ENCODE results near the gene CDC16. TPM values are rescaled to one million over a fixed set of nuclear protein-coding genes. Genes with fewer than 3 reads are reported as not detected.
"Not testable (repeated sequence)": the region's sequence is repeated elsewhere in the genome, so short reads cannot be mapped to it uniquely, and the experiment has no call there.

CDC16 gene
- total RNA-seq, 6 experiments from 2014 or later: 73.0 to 90.1 (median 82.3) TPM

DNA sequence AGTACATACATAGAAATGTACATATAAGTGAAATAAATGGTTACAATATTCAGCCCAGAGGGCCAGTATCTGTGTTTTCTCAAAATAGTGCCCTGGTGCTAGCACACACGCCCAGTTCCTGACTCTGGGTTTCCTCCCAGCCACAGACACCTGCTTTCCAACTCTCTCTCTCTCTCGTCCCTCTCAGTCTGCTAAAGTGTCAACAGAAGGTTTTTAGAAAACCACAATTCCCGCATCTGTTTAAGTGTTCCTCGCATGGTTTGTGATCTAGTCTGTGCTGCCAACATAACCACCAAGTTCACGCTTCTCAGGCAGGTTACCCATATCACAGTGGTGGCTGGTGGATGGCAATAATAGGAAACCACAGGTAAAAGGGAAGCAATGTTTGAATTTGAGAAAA is 28.9 kb downstream of the CDC16 start:
- peaks cover 51% of the 10 kb centered on the region for H3K4me1 Mint-ChIP-seq (ENCODE audit: low read depth)
- H3K4me3 Mint-ChIP-seq: no peak overlapping the region; the same call in 1 of the 2 replicates
- TF ChIP-seq, protein P1, sequence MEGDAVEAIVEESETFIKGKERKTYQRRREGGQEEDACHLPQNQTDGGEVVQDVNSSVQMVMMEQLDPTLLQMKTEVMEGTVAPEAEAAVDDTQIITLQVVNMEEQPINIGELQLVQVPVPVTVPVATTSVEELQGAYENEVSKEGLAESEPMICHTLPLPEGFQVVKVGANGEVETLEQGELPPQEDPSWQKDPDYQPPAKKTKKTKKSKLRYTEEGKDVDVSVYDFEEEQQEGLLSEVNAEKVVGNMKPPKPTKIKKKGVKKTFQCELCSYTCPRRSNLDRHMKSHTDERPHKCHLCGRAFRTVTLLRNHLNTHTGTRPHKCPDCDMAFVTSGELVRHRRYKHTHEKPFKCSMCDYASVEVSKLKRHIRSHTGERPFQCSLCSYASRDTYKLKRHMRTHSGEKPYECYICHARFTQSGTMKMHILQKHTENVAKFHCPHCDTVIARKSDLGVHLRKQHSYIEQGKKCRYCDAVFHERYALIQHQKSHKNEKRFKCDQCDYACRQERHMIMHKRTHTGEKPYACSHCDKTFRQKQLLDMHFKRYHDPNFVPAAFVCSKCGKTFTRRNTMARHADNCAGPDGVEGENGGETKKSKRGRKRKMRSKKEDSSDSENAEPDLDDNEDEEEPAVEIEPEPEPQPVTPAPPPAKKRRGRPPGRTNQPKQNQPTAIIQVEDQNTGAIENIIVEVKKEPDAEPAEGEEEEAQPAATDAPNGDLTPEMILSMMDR (IDR thresholded peaks at IDR 0.05): no peak
- H3K27ac Mint-ChIP-seq: peak overlapping the region; percentile 59
- DNase-seq: no peak
- no peaks in the 10 kb centered on the region for H3K27me3 Mint-ChIP-seq (ENCODE audit: insufficient read depth)
- H3K9me3 Mint-ChIP-seq: no peaks in the 10 kb centered on the region
- H3K36me3 Mint-ChIP-seq (ENCODE audit: low read depth): peaks cover 73% of the 10 kb centered on the region

DNA sequence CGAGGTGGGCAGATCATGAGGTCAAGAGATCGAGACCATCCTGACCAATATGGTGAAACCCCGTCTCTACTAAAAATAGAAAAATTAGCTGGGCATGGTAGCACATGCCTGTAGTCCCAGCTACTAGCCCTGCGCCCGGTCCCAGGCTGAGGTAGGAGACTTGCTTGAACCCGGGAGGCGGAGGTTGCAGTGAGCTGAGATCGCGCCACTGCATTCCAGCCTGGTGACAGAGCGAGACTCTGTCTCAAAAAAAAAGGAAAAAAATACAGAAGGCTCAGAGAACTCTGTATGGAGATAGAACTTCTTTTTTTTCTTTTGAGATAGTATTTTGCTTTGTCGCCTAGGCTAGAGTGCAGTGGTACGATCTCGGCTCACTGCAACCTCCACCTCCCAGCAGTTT is 29.6 kb downstream of the CDC16 start:
- not testable (repeated sequence) for H3K4me3 Mint-ChIP-seq; H3K27me3 Mint-ChIP-seq (ENCODE audit: insufficient read depth); DNase-seq; H3K9me3 Mint-ChIP-seq
- Mint-ChIP-seq H3K36me3 (ENCODE audit: low read depth) (peaks cover 77% of the 10 kb centered on the region), H3K27ac (peak overlapping the region; percentile 79), H3K4me1 (ENCODE audit: low read depth) (peaks cover 55% of the 10 kb centered on the region)

DNA sequence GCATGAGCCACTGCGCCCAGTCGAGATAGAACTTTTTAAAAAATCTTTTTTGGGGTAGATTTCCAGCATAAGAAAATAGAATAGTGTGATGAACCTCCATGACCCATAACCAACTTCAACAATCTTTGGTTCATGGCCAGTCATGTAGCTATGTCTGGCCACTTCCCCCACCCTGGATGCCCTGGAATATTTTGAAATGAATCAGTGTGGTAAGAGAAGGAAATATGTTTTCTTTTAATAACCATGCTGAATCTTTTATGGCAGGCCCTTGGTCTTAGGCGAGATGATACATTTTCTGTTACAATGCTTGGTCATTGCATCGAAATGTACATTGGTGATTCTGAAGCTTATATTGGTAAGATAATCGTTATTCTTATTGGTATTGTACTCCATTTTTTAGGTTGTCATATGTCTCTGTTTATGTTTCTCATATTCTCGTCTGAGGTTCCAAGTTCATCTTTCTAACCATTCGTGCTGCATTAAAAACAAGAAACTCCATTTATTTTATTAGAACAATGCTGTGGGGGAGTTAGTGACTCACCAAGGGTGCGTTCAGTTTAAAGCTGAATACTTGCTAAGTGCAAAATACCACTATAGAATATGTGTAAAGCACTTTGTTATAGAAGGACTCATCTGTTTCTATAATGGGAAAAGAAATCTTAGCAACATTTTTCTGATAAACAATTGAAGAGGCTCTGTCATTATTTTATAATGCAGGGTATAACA is 30.4 kb downstream of the CDC16 start:
- Mint-ChIP-seq H3K9me3 (no peaks in the 10 kb centered on the region), H3K27me3 (ENCODE audit: insufficient read depth) (no peaks in the 10 kb centered on the region), H3K36me3 (ENCODE audit: low read depth) (peaks cover 77% of the 10 kb centered on the region), H3K27ac (peak overlapping the region; percentile 79), H3K4me3 (peak overlapping the region; percentile 51), H3K4me1 (ENCODE audit: low read depth) (peaks cover 56% of the 10 kb centered on the region)
- TF ChIP-seq, protein P1 (IDR thresholded peaks at IDR 0.05): no peak
- peak; percentile 79 for DNase-seq

DNA sequence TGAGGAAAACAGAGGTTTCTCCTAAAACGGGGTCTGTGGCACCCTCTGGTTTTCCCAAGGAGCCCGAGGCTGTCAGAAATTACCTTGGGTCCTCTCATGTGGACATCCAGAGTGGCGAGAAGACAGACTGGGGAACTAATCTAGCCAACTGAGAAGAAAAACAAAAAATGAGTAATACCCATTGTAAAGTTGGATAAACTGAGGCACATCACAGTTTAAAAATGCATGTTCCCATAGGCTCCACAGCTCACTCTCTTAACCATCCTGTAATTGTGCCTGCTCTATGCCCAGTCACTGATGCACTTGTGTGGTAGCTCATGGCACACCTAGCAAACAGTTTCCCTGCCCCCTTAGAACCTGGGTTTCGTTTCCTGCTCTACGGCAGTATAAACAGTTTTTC is 31.5 kb downstream of the CDC16 start:
- Mint-ChIP-seq H3K27ac (peak overlapping the region; percentile 79), H3K36me3 (ENCODE audit: low read depth) (peaks cover 71% of the 10 kb centered on the region), H3K27me3 (ENCODE audit: insufficient read depth) (no peaks in the 10 kb centered on the region), H3K9me3 (no peaks in the 10 kb centered on the region), H3K4me1 (ENCODE audit: low read depth) (peaks cover 59% of the 10 kb centered on the region), H3K4me3 (peak overlapping the region; percentile 30; the same call in 1 of the 2 replicates)
- DNase-seq: no peak
- TF ChIP-seq, protein P1 (IDR thresholded peaks at IDR 0.05): no peak

DNA sequence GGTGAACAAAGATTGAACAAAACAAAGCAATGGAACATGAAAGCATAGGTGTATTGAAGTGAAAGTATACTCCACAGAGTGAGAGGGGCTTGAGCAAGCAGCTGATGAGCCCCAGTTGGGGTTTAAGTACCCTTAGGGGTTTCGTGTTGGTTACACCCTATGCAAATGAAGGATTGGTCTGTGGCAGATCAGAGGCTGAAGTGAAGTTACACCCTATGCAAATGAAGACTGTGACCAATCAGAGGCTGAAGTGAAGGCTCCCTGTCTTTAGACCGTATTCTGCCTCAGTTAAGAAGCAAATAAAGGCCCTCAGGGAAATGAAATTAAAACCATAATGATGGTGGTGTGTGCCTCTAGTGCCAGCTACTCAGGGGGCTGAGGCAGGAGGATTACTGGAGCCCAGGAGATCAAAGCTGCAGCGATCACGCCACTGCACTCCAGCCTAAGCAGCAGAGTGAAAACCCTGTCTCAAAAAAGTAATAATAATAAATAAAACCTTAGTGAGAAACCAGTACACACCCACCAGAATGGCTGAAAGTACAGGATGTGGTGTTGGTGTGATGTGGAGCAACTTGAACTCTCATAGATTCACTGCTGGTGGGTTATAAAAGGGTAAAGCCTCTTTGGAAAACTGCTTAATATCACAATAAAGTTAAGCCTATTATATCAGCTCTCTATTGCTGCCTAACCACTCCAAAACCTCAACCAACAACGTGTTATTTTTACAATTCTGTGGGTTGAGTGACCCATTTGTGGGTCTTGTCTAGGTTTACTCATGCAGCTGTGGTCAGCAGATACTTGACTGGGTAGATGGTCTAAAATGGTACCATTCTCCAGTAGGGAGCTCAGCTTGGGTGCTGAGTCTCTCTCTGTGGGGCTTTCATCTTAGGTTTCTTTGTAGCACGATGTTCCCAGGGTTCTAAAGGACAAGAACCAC is 33.9 kb downstream of the CDC16 start:
- Mint-ChIP-seq H3K36me3 (ENCODE audit: low read depth) (peaks cover 69% of the 10 kb centered on the region), H3K27me3 (ENCODE audit: insufficient read depth) (no peaks in the 10 kb centered on the region), H3K27ac (no peak overlapping the region), H3K4me1 (ENCODE audit: low read depth) (peaks cover 49% of the 10 kb centered on the region), H3K9me3 (no peaks in the 10 kb centered on the region), H3K4me3 (no peak overlapping the region)
- no peak for DNase-seq
- TF ChIP-seq, protein P1 (IDR thresholded peaks at IDR 0.05): no peak

Measured in HFFc6 (cell line).